Endothelial cell (in vitro differentiated cells): Measurements from ENCODE around the gene EMX1. TPM values are rescaled to one million over a fixed set of nuclear protein-coding genes. Genes with fewer than 3 reads are reported as not detected.

Source experiments
- DNase-seq: peaks from one replicate; pipeline ENCODE4 v3.0.0; 2021; ENCODE audit warnings: low spot score
- H3K27ac Mint-ChIP-seq: one replicate; pipeline ENCODE4 v1.8.0; 2021; ENCODE audit warnings: mixed read lengths, inconsistent platforms; ENCODE audit not compliant: unreplicated experiment
- H3K27me3 Mint-ChIP-seq: one replicate; pipeline ENCODE4 v1.8.0; 2021; ENCODE audit warnings: mild to moderate bottlenecking, moderate library complexity, mixed read lengths, inconsistent platforms; ENCODE audit not compliant: unreplicated experiment
- H3K36me3 Mint-ChIP-seq: one replicate; pipeline ENCODE4 v1.8.0; 2021; ENCODE audit warnings: mild to moderate bottlenecking, low read depth, mixed read lengths, inconsistent platforms; ENCODE audit not compliant: unreplicated experiment
- H3K4me1 Mint-ChIP-seq: one replicate; pipeline ENCODE4 v1.8.0; 2021; ENCODE audit warnings: mild to moderate bottlenecking, mixed read lengths, inconsistent platforms; ENCODE audit not compliant: unreplicated experiment
- H3K4me3 Mint-ChIP-seq: one replicate; pipeline ENCODE4 v1.8.0; 2021; ENCODE audit warnings: mild to moderate bottlenecking, mixed read lengths, inconsistent platforms; ENCODE audit not compliant: unreplicated experiment
- H3K9me3 Mint-ChIP-seq: one replicate; pipeline ENCODE4 v1.8.0; 2021; ENCODE audit warnings: mixed read lengths, inconsistent platforms; ENCODE audit not compliant: unreplicated experiment
- total RNA-seq: library from RNA; stranded (reverse); fragmentation: NEBNext Ultra II Directional; extraction: Animal tissue kit (Norgen Biotek cat#: 25700); gene quantifications from one replicate; pipeline ENCODE4 v1.2.1, GENCODE V29; 2021; ENCODE audit not compliant: unreplicated experiment
- TF ChIP-seq, protein P1 (sequence below): fragments of 200-600 bp; sonication (generic); IDR thresholded peaks from one replicate; pipeline ENCODE4 v1.5.0; 2021; ENCODE audit warnings: antibody characterized with exemption; ENCODE audit not compliant: unreplicated experiment

Gene EMX1
- total RNA-seq, 1 donor from 2014 or later: 3.7 TPM

DNA sequence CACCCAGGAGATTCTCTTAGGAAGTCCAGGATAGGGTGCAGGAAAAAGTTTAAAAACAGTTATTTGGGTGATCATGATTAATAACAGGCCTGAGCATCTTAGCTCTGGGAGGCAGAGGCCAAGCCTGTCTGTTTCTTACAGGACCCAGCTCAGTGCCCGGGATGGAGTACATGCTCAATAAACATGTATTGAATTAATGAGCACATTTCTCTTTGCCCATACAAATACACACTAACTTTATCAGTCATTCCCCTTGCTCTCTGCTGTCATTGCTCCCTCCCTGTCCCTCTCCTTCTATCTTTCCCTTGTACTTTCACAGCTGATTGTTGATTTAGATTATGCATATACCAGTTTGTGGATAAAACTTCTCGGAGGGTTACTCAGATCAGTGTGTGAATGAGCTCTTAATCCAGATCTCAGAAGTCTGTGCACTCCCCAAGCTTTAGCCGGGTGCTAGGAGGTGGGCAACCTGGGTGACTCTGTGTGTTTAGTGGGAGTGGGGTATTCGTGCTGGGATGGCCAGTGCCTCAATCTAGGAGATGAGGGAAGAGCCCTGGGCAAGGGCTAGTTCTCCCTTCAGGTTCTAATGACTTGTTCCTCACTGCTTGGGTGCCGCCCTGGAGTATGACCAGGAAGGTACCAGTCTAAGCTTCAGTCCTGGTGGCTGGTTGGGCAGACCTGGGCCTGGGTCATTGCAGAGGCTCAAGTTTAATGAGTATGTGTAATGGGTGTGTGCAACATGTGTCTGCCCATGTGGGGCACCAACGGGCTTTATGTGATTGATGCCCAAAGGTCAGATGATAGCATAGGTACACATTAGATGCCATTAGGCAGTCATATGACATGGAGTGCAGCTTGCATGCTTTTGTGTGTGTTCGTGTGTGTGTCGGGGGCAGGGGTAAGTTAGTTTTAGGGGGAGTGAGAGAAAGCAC is 10.6 kb downstream of the EMX1 start:
- TF ChIP-seq, protein P1, sequence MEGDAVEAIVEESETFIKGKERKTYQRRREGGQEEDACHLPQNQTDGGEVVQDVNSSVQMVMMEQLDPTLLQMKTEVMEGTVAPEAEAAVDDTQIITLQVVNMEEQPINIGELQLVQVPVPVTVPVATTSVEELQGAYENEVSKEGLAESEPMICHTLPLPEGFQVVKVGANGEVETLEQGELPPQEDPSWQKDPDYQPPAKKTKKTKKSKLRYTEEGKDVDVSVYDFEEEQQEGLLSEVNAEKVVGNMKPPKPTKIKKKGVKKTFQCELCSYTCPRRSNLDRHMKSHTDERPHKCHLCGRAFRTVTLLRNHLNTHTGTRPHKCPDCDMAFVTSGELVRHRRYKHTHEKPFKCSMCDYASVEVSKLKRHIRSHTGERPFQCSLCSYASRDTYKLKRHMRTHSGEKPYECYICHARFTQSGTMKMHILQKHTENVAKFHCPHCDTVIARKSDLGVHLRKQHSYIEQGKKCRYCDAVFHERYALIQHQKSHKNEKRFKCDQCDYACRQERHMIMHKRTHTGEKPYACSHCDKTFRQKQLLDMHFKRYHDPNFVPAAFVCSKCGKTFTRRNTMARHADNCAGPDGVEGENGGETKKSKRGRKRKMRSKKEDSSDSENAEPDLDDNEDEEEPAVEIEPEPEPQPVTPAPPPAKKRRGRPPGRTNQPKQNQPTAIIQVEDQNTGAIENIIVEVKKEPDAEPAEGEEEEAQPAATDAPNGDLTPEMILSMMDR: no peak
- Mint-ChIP-seq H3K9me3 (no peaks in the 10 kb centered on the region), H3K27ac (no peak overlapping the region), H3K27me3 (peaks cover 13% of the 10 kb centered on the region), H3K36me3 (no peaks in the 10 kb centered on the region), H3K4me1 (peaks cover 8% of the 10 kb centered on the region), H3K4me3 (no peak overlapping the region)
- DNase-seq: no peak

DNA sequence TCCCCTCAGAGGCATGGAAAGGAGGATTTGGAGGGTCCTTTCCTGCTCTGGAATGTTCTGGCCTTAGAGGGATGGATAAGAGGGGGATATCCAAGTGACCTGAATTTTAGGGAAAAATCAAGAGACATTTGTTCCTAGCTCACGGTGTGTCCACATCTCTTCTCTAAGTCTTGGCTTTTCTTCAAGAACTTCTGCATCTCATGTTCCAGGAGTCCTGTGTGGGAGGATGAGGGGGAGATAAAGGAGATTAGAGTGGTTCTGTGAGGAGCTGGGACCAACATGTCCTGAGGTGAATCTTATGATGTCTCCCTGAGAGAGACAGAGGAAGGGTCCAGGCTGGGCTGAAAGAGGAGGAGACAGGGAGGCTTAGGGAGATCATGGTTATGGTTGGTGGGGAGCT is 11.7 kb downstream of the EMX1 start:
- DNase-seq: no peak
- TF ChIP-seq, protein P1: no peak

DNA sequence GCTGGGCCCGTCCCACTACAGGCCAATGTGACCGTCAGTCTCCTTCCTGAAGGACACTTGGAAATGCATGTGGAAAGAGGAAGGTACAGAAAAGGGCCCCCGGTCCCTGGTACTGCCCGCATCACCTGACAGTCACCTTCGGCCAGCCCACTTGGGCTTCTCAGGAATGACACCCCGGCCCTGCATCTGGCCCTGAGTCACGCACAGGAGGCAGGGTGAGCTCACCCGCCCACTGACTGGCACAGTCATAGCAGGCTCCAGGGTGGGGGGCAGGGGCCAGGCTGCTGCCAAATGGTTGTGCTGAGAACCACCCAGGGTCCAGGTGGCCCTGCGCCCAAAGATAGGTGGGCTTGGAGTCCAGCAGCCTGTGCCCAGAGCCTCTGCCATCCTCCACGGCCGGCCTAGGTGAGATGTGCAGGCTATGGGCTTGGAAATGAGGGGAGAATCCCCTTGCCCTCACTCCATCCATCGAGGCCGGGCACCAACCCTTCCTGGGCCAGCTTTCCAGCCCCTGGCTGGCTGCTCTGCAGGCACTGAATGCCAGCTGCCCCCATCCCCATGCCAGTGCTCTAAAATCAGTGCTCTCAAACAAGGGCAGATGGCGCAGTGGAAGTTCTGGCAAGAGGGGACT is 14.1 kb downstream of the EMX1 start:
- no peak for DNase-seq
- no peak overlapping the region for H3K27ac Mint-ChIP-seq
- H3K36me3 Mint-ChIP-seq: no peaks in the 10 kb centered on the region
- peaks cover 8% of the 10 kb centered on the region for H3K4me1 Mint-ChIP-seq
- no peak overlapping the region for H3K4me3 Mint-ChIP-seq
- TF ChIP-seq, protein P1: no peak
- H3K9me3 Mint-ChIP-seq: no peaks in the 10 kb centered on the region
- H3K27me3 Mint-ChIP-seq: peaks cover 3% of the 10 kb centered on the region

More for the DNA sequence above, 11.7 kb downstream of the EMX1 start:
- Mint-ChIP-seq H3K4me1 (peaks cover 9% of the 10 kb centered on the region), H3K27ac (no peak overlapping the region), H3K9me3 (no peaks in the 10 kb centered on the region), H3K36me3 (no peaks in the 10 kb centered on the region), H3K27me3 (peaks cover 7% of the 10 kb centered on the region), H3K4me3 (no peak overlapping the region)

DNA sequence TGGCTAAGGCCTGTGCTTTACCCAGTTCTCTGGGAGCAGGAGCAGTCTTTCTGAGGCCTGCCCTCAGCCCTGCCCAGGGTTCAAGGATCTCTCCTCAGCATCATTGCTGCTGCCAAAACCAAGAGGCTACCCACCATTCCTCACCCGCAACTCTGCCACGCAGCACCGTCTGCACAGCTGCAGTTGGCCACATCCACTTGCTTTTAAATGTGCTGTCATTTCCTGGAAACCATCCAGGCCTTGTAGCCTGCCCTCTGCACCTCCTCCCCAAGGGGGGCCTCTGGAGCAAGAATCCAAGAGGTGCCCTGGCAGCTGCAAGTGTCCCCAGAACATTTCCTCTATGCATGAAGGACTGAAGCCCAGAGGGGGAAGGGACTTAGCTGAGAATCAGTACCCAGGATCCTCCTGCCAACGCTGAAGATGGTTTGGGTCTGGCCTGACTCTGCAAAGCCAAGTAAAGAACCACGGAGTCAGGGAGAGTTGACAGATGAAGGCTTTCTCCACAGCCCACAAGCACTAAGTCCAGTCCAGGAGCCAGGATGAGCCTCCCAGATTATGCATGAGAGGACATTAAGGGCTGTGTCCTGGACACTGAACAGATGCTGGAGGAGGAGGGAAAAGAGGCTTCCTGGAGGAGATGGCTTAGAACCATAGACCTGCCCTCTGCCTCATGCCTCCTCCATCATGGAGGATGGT is 14.9 kb downstream of the EMX1 start:
- Mint-ChIP-seq H3K4me1 (peaks cover 8% of the 10 kb centered on the region), H3K9me3 (no peaks in the 10 kb centered on the region), H3K4me3 (no peak overlapping the region), H3K27me3 (peaks cover 3% of the 10 kb centered on the region), H3K36me3 (no peaks in the 10 kb centered on the region), H3K27ac (no peak overlapping the region)
- TF ChIP-seq, protein P1: no peak
- DNase-seq: no peak
